ENCODE measurements around the gene MTHFS.

Gene MTHFS

GRCh38 chr15:79828447-79828846 lies 68.4 kb downstream of the MTHFS start:
- Histone ChIP-seq H3K36me3 (peaks cover 0 to 4% (median 0%) of the 10 kb centered on the region in 11 experiments; a peak in 1 of 22 replicates), H4K20me1 (no peaks in the 10 kb centered on the region), H3K27ac (no peak overlapping the region), H3K9me3 (replicated peaks in 1 of 11) (no peaks in the 10 kb centered on the region; a peak in 1 of 22 replicates), H3K9ac (no peak overlapping the region), H3K4me3 (no peak overlapping the region), H3K27me3 (no peaks in the 10 kb centered on the region), H3K4me1 (peaks cover 0 to 6% (median 0%) of the 10 kb centered on the region in 10 experiments; a peak in 2 of 20 replicates), H3K4me2 (no peak overlapping the region)
- TF ChIP-seq Cebpa-rat (IDR thresholded peaks at IDR 0.05): no peak

- Histone ChIP-seq H3K27me3 (no peaks in the 10 kb centered on the region), H3K9ac (no peak overlapping the region), H3K9me3 (replicated peaks in 1 of 11) (no peaks in the 10 kb centered on the region; a peak in 1 of 22 replicates), H3K4me3 (no peak overlapping the region), H3K4me2 (no peak overlapping the region), H3K36me3 (no peaks in the 10 kb centered on the region), H4K20me1 (no peaks in the 10 kb centered on the region), H3K4me1 (peaks cover 0 to 6% (median 0%) of the 10 kb centered on the region in 10 experiments; a peak in 2 of 20 replicates), H3K27ac (no peak overlapping the region)
- no peak for TF ChIP-seq Cebpa-rat (IDR thresholded peaks at IDR 0.05)
Measured at GRCh38 chr15:79826800-79827199, 70.0 kb downstream of the MTHFS start.

GRCh38 chr15:79824136-79824701 lies 72.6 kb downstream of the MTHFS start:
- no peak for TF ChIP-seq Cebpa-rat (IDR thresholded peaks at IDR 0.05)
- H3K27me3 ChIP-seq: no peaks in the 10 kb centered on the region
- H3K4me3 ChIP-seq: no peak overlapping the region
- H3K9ac ChIP-seq: no peak overlapping the region
- no peak overlapping the region for H3K4me2 ChIP-seq
- H3K4me1 ChIP-seq: no peaks in the 10 kb centered on the region
- H3K27ac ChIP-seq: no peak overlapping the region
- no peaks in the 10 kb centered on the region for H3K36me3 ChIP-seq
- no peaks in the 10 kb centered on the region for H4K20me1 ChIP-seq
- H3K9me3 ChIP-seq (replicated peaks in 1 of 11): peaks cover 5 to 16% (median 13%) of the 10 kb centered on the region in 11 experiments; a peak in 15 of 22 replicates

- no peak for TF ChIP-seq Cebpa-rat (IDR thresholded peaks at IDR 0.05)
- Histone ChIP-seq H3K9ac (no peak overlapping the region), H3K36me3 (no peaks in the 10 kb centered on the region), H4K20me1 (no peaks in the 10 kb centered on the region), H3K4me1 (no peaks in the 10 kb centered on the region), H3K27ac (no peak overlapping the region), H3K4me2 (no peak overlapping the region), H3K9me3 (replicated peaks in 1 of 11) (peaks cover 5 to 20% (median 14%) of the 10 kb centered on the region in 11 experiments; a peak in 15 of 22 replicates), H3K4me3 (no peak overlapping the region), H3K27me3 (no peaks in the 10 kb centered on the region)
Measured at GRCh38 chr15:79820820-79821219, 76.0 kb downstream of the MTHFS start.

GRCh38 chr15:79820176-79820575 lies 76.6 kb downstream of the MTHFS start:
- no peaks in the 10 kb centered on the region for H4K20me1 ChIP-seq
- peaks cover 5 to 20% (median 14%) of the 10 kb centered on the region in 11 experiments; a peak in 15 of 22 replicates for H3K9me3 ChIP-seq (replicated peaks in 1 of 11)
- H3K27me3 ChIP-seq: no peaks in the 10 kb centered on the region
- no peak overlapping the region for H3K27ac ChIP-seq
- H3K9ac ChIP-seq: no peak overlapping the region
- no peak overlapping the region for H3K4me2 ChIP-seq
- TF ChIP-seq Cebpa-rat (IDR thresholded peaks at IDR 0.05): no peak
- no peaks in the 10 kb centered on the region for H3K36me3 ChIP-seq
- no peak overlapping the region for H3K4me3 ChIP-seq
- H3K4me1 ChIP-seq: no peaks in the 10 kb centered on the region

- Histone ChIP-seq H3K9me3 (replicated peaks in 1 of 11) (peaks cover 5 to 20% (median 14%) of the 10 kb centered on the region in 11 experiments; a peak in 15 of 22 replicates), H3K36me3 (no peaks in the 10 kb centered on the region), H3K27me3 (no peaks in the 10 kb centered on the region), H3K4me1 (peaks cover 0 to under 1% (median 0%) of the 10 kb centered on the region in 10 experiments; a peak in 1 of 20 replicates), H3K4me2 (no peak overlapping the region), H3K9ac (peak overlapping the region in 1 of 11 experiments; percentile 8; a peak in 1 of 22 replicates), H3K27ac (no peak overlapping the region), H3K4me3 (no peak overlapping the region), H4K20me1 (no peaks in the 10 kb centered on the region)
- no peak for TF ChIP-seq Cebpa-rat (IDR thresholded peaks at IDR 0.05)
Measured at GRCh38 chr15:79816571-79816970, 80.2 kb downstream of the MTHFS start.

- Histone ChIP-seq H3K4me1 (peaks cover 0 to 5% (median 0%) of the 10 kb centered on the region in 10 experiments; a peak in 4 of 20 replicates), H3K27ac (no peak overlapping the region), H3K4me2 (no peak overlapping the region), H3K9me3 (replicated peaks in 1 of 11) (peaks cover 5 to 16% (median 13%) of the 10 kb centered on the region in 11 experiments; a peak in 15 of 22 replicates), H3K9ac (no peak overlapping the region), H3K4me3 (no peak overlapping the region), H3K27me3 (no peaks in the 10 kb centered on the region), H4K20me1 (no peaks in the 10 kb centered on the region), H3K36me3 (no peaks in the 10 kb centered on the region)
- TF ChIP-seq Cebpa-rat (IDR thresholded peaks at IDR 0.05): no peak
Measured at GRCh38 chr15:79815468-79815867, 81.3 kb downstream of the MTHFS start.

- no peak overlapping the region for H3K4me2 ChIP-seq
- no peaks in the 10 kb centered on the region for H4K20me1 ChIP-seq
- no peaks in the 10 kb centered on the region for H3K27me3 ChIP-seq
- H3K36me3 ChIP-seq: no peaks in the 10 kb centered on the region
- H3K27ac ChIP-seq: no peak overlapping the region
- H3K4me3 ChIP-seq: no peak overlapping the region
- H3K4me1 ChIP-seq: peaks cover 0 to 7% (median 3%) of the 10 kb centered on the region in 10 experiments; a peak in 6 of 20 replicates
- no peak for TF ChIP-seq Cebpa-rat (IDR thresholded peaks at IDR 0.05)
- no peaks in the 10 kb centered on the region; a peak in 1 of 22 replicates for H3K9me3 ChIP-seq (replicated peaks in 1 of 11)
- no peak overlapping the region for H3K9ac ChIP-seq
Measured at GRCh38 chr15:79812541-79812940, 84.3 kb downstream of the MTHFS start.

- no peaks in the 10 kb centered on the region for H3K36me3 ChIP-seq
- peaks cover 0 to 7% (median 3%) of the 10 kb centered on the region in 10 experiments; a peak in 6 of 20 replicates for H3K4me1 ChIP-seq
- no peaks in the 10 kb centered on the region for H4K20me1 ChIP-seq
- H3K9ac ChIP-seq: no peak overlapping the region
- no peak overlapping the region for H3K27ac ChIP-seq
- no peak overlapping the region for H3K4me3 ChIP-seq
- no peaks in the 10 kb centered on the region for H3K27me3 ChIP-seq
- no peaks in the 10 kb centered on the region; a peak in 1 of 22 replicates for H3K9me3 ChIP-seq (replicated peaks in 1 of 11)
- H3K4me2 ChIP-seq: peak overlapping the region in 3 of 11 experiments; percentile 3 to 18 (median 13); a peak in 4 of 22 replicates
- TF ChIP-seq Cebpa-rat (IDR thresholded peaks at IDR 0.05): no peak
Measured at GRCh38 chr15:79811406-79812405, 85.1 kb downstream of the MTHFS start.

Data from BLaER1 treated with 17β-estradiol and CSF1 and Interleukin-3, amounts not matched to agents 10 nM and 100 nM (cell line).